Epithelial cell of proximal tubule (primary cell): Measurements from ENCODE around the gene FMR1. TPM values are rescaled to one million over a fixed set of nuclear protein-coding genes. Genes with fewer than 3 reads are reported as not detected.

Experiments used
- DNase-seq: peaks from one replicate; pipeline ENCODE4 v3.0.0-alpha.2; 2011; ENCODE audit warnings: low read depth
- H3K4me3 ChIP-seq: 2 replicates; pipeline ENCODE4 v1.5.1; 2011; ENCODE audit warnings: low read depth, mild to moderate bottlenecking, low read length
- CTCF ChIP-seq: conservative IDR thresholded peaks from 2 replicates; pipeline ENCODE4 v1.5.1; 2012; ENCODE audit warnings: low read depth, mild to moderate bottlenecking, low read length
- total RNA-seq: library from RNA; depleted of rRNA; stranded (reverse); fragments of >200 nt; gene quantifications from 2 replicates; pipeline ENCODE4 v1.2.3, GENCODE V29; 2015

Gene FMR1
- total RNA-seq, 1 donor from 2014 or later: 11.9 TPM

- no peak for DNase-seq
- no peak for TF ChIP-seq CTCF
- no peak overlapping the region for H3K4me3 ChIP-seq
These were observed 23.5 kb downstream of the FMR1 start for GRCh38 chrX:147935156-147935758.

DNA sequence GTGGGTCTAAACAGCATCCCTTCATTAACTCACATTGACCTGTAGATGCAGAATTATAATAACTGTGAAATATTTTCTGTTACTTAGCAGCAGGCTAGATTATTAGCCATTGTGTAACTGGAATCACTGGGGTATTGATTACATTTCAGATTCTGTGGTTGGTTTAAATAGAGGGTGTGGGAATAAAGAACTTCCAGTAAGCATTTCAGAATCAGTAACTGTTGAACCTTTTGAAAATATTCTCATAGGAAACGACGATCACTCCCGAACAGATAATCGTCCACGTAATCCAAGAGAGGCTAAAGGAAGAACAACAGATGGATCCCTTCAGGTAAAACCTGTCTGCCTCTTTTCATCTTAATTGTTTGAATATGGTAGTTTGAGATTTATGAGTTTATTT, 33.6 kb downstream of the FMR1 start:
- DNase-seq: no peak
- no peak for TF ChIP-seq CTCF
- no peak overlapping the region for H3K4me3 ChIP-seq

- no peak overlapping the region for H3K4me3 ChIP-seq
- no peak for DNase-seq
- no peak for TF ChIP-seq CTCF
These were observed 36.8 kb downstream of the FMR1 start for GRCh38 chrX:147948531-147948930.

DNA sequence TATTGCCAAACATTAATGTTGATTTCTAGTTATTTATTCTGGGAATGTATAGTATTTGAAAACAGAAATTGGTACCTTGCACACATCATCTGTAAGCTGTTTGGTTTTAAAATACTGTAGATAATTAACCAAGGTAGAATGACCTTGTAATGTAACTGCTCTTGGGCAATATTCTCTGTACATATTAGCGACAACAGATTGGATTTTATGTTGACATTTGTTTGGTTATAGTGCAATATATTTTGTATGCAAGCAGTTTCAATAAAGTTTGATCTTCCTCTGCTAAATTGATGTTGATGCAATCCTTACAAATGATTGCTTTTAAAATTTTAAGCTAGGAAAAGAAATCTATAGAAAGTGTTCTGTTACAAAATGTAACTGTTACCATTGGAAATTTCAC, 38.6 kb downstream of the FMR1 start:
- no peak for DNase-seq
- no peak for TF ChIP-seq CTCF
- H3K4me3 ChIP-seq: no peak overlapping the region

GRCh38 chrX:147953976-147954375, 42.3 kb downstream of the FMR1 start:
- no peak for TF ChIP-seq CTCF
- DNase-seq: no peak

GRCh38 chrX:147957291-147957690, 45.6 kb downstream of the FMR1 start:
- TF ChIP-seq CTCF: no peak
- no peak overlapping the region for H3K4me3 ChIP-seq
- DNase-seq: no peak

More at GRCh38 chrX:147953976-147954375, 42.3 kb downstream of the FMR1 start:
- no peak overlapping the region for H3K4me3 ChIP-seq

- H3K4me3 ChIP-seq: no peak overlapping the region
- no peak for DNase-seq
- no peak for TF ChIP-seq CTCF
These were observed 46.6 kb downstream of the FMR1 start for GRCh38 chrX:147958291-147958690.
